PFSK-1 (cell line): ENCODE results near the gene SND1.

Source experiments
- FOXP2 ChIP-seq: optimal IDR thresholded peaks from 2 replicates; pipeline ENCODE3; 2011; ENCODE audit warnings: borderline replicate concordance, control low read depth, inconsistent platforms; ENCODE audit not compliant: insufficient read depth; ENCODE audit errors: extremely low read length, extremely low read depth
- POLR2AphosphoS5 ChIP-seq: IDR thresholded peaks from 2 replicates; pipeline ENCODE4 v1.6.1; 2012; ENCODE audit warnings: low read depth, mild to moderate bottlenecking, control low read depth, low read length, moderate library complexity
- SIN3A ChIP-seq: IDR thresholded peaks from 2 replicates; pipeline ENCODE4 v1.6.1; 2012; ENCODE audit warnings: mild to moderate bottlenecking, low read length, moderate library complexity, borderline replicate concordance; ENCODE audit not compliant: insufficient read depth
- TAF1 ChIP-seq: IDR thresholded peaks from 2 replicates; pipeline ENCODE4 v1.6.1; 2012; ENCODE audit warnings: low read length, control low read depth, borderline replicate concordance; ENCODE audit not compliant: insufficient read depth
- TF ChIP-seq, protein P1 (sequence below), 2 experiments: IDR thresholded peaks; 2 replicates each; pipeline versions ENCODE4 v1.6.1 to v1.8.0; 2011 to 2012; ENCODE audit warnings: low read depth in 2 of 2, low read length in 2 of 2, control low read depth in 1 of 2, inconsistent platforms in 1 of 2, mild to moderate bottlenecking in 1 of 2, moderate library complexity in 1 of 2; ENCODE audit not compliant: insufficient read depth in 1 of 2

DNA sequence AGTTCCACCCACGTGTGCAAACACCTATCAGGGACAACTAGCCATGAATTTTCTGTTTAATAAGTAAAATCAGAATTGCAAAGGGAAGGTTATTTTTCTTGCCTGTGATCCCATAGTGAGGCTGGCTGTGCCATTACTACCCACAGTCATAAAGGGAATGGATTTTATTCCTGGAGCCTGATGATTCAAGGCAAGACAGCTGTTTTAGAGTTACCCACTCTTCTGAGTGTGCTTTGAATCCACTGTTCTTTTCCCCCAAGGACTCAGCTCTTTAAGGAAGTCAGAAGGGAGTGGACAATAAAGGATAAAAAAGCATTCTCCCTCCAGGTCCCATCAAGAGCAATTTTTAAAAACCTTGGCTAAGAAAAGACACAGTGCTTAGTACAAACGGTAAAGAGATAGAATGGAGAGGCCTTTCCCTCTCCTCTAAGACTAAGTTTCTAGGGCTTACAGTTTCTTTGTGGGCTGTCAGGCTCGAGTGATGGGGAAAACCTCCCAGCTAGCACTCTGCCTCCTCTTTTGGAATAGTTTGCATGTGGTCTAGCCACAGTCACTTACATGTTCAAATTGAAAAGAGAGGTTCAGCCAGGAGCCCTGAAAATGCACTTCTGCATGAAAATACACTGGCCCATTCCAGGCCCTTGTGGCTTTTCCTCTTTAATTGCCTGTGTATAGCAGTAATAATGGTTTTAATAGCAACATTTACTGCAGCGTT lies 384.4 kb downstream of the SND1 start:
- TF ChIP-seq TAF1 (no peak), SIN3A (no peak), POLR2AphosphoS5 (no peak), FOXP2 (no peak)
- TF ChIP-seq, protein P1, sequence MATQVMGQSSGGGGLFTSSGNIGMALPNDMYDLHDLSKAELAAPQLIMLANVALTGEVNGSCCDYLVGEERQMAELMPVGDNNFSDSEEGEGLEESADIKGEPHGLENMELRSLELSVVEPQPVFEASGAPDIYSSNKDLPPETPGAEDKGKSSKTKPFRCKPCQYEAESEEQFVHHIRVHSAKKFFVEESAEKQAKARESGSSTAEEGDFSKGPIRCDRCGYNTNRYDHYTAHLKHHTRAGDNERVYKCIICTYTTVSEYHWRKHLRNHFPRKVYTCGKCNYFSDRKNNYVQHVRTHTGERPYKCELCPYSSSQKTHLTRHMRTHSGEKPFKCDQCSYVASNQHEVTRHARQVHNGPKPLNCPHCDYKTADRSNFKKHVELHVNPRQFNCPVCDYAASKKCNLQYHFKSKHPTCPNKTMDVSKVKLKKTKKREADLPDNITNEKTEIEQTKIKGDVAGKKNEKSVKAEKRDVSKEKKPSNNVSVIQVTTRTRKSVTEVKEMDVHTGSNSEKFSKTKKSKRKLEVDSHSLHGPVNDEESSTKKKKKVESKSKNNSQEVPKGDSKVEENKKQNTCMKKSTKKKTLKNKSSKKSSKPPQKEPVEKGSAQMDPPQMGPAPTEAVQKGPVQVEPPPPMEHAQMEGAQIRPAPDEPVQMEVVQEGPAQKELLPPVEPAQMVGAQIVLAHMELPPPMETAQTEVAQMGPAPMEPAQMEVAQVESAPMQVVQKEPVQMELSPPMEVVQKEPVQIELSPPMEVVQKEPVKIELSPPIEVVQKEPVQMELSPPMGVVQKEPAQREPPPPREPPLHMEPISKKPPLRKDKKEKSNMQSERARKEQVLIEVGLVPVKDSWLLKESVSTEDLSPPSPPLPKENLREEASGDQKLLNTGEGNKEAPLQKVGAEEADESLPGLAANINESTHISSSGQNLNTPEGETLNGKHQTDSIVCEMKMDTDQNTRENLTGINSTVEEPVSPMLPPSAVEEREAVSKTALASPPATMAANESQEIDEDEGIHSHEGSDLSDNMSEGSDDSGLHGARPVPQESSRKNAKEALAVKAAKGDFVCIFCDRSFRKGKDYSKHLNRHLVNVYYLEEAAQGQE (IDR thresholded peaks at IDR 0.05; ENCODE audit: insufficient read depth in 1 of 2, low read depth in 2 of 2, low read length in 2 of 2), result no peak
